Endodermal cell (in vitro differentiated cells): ENCODE measurements around the gene POU5F1. TPM values are rescaled to one million over a fixed set of nuclear protein-coding genes. Genes with fewer than 3 reads are reported as not detected.
A peak's percentile ranks its signal among the peaks of the same experiment; 100 is the strongest.

ENCODE experiments used
- DNase-seq: peaks from one replicate; pipeline ENCODE4 v3.0.0-alpha.2; 2017
- H3K27ac ChIP-seq: 2 replicates; pipeline ENCODE4 v1.5.1; 2013; ENCODE audit warnings: mild to moderate bottlenecking, low read depth, low read length, moderate library complexity
- H3K27me3 ChIP-seq: 2 replicates; pipeline ENCODE4 v1.6.1; 2013; ENCODE audit warnings: mild to moderate bottlenecking, low read length, moderate library complexity; ENCODE audit not compliant: insufficient read depth, control insufficient read depth, poor library complexity, severe bottlenecking
- H3K36me3 ChIP-seq: 2 replicates; pipeline ENCODE4 v1.7.0; 2013; ENCODE audit warnings: mild to moderate bottlenecking, low read length, moderate library complexity; ENCODE audit not compliant: control insufficient read depth, insufficient read depth
- H3K4me1 ChIP-seq: one replicate; pipeline ENCODE4 v1.7.0; 2013; ENCODE audit warnings: low read length; ENCODE audit not compliant: control insufficient read depth, insufficient read depth
- H3K4me3 ChIP-seq: 2 replicates; pipeline ENCODE4 v1.5.1; 2013; ENCODE audit warnings: mild to moderate bottlenecking, low read length, moderate library complexity
- H3K9ac ChIP-seq: 2 replicates; pipeline ENCODE4 v1.6.1; 2013; ENCODE audit warnings: mild to moderate bottlenecking, low read length, moderate library complexity; ENCODE audit not compliant: poor library complexity, severe bottlenecking; ENCODE audit errors: extremely low read depth
- H3K9me3 ChIP-seq: 2 replicates; pipeline ENCODE4 v1.6.1; 2013; ENCODE audit warnings: mild to moderate bottlenecking, low read length, moderate library complexity; ENCODE audit not compliant: control insufficient read depth
- H3K27ac Mint-ChIP-seq: 2 replicates; pipeline ENCODE4 v1.8.0; 2020; ENCODE audit warnings: mixed read lengths
- H3K27me3 Mint-ChIP-seq: 2 replicates; pipeline ENCODE4 v1.8.0; 2021; ENCODE audit warnings: mild to moderate bottlenecking, mixed read lengths; ENCODE audit not compliant: insufficient read depth
- H3K36me3 Mint-ChIP-seq: 2 replicates; pipeline ENCODE4 v1.8.0; 2020; ENCODE audit warnings: low read depth, mixed read lengths
- H3K4me1 Mint-ChIP-seq: 2 replicates; pipeline ENCODE4 v1.8.0; 2020; ENCODE audit warnings: mixed read lengths
- H3K4me3 Mint-ChIP-seq: 2 replicates; pipeline ENCODE4 v1.8.0; 2020; ENCODE audit warnings: mild to moderate bottlenecking, moderate library complexity, mixed read lengths
- H3K9me3 Mint-ChIP-seq: 2 replicates; pipeline ENCODE4 v1.8.0; 2020; ENCODE audit warnings: mild to moderate bottlenecking, mixed read lengths
- CTCF ChIP-seq: fragments of 200-600 bp; sonication (generic); conservative IDR thresholded peaks from 2 replicates; pipeline ENCODE4 v1.5.0; 2021; ENCODE audit warnings: antibody characterized with exemption, mild to moderate bottlenecking
- WGBS, 2 experiments: methylation state at CpG; one replicate each; pipeline versions ENCODE4 v1.1.5 to v1.1.7; 2013; ENCODE audit warnings: missing lambda C conversion rate in 2 of 2, mixed read lengths in 1 of 2; ENCODE audit not compliant: insufficient coverage in 1 of 2, insufficient read length in 1 of 2; 5-methylcytosine and 5-hydroxymethylcytosine counted together
- total RNA-seq, 2 donors: library from RNA; stranded (reverse); fragmentation: NEBNext Ultra II Directional in 1 of 2; extraction: Animal tissue kit (Norgen Biotek cat#: 25700) in 1 of 2; gene quantifications; 2 replicates in 1 of 2; 3 replicates in 1 of 2; pipeline ENCODE4 v1.2.1, GENCODE V29; 2021

Gene POU5F1
- total RNA-seq, 2 donors from 2014 or later: 106 to 687 TPM

- H3K4me1 Mint-ChIP-seq: peaks cover 41% of the 10 kb centered on the region
- no peak overlapping the region for H3K9ac ChIP-seq
- no peak for TF ChIP-seq CTCF
- peak overlapping the region; percentile 67 for H3K4me3 Mint-ChIP-seq
- H3K4me3 ChIP-seq: no peak overlapping the region
- no peaks in the 10 kb centered on the region for H3K9me3 ChIP-seq
- H3K4me1 ChIP-seq: peaks cover 19% of the 10 kb centered on the region
- peak overlapping the region; percentile 38 for H3K27ac ChIP-seq
- no peaks in the 10 kb centered on the region for H3K36me3 ChIP-seq
- H3K27me3 ChIP-seq: no peaks in the 10 kb centered on the region
- no peaks in the 10 kb centered on the region for H3K9me3 Mint-ChIP-seq
- no peaks in the 10 kb centered on the region for H3K36me3 Mint-ChIP-seq
- peaks cover 5% of the 10 kb centered on the region for H3K27me3 Mint-ChIP-seq
- DNase-seq: no peak
- H3K27ac Mint-ChIP-seq: peak overlapping the region; percentile 83
- WGBS, 2 experiments: 55 to 60% methylated on average over 1 to 3 of the region's 3 CpGs
Measured at GRCh38 chr6:31173406-31173805, 2.9 kb upstream of the POU5F1 start.

- peak overlapping the region; percentile 67 for H3K4me3 Mint-ChIP-seq
- Histone ChIP-seq H3K9me3 (no peaks in the 10 kb centered on the region), H3K36me3 (no peaks in the 10 kb centered on the region), H3K9ac (no peak overlapping the region), H3K27ac (peak overlapping the region; percentile 38), H3K4me1 (peaks cover 19% of the 10 kb centered on the region), H3K27me3 (no peaks in the 10 kb centered on the region), H3K4me3 (no peak overlapping the region)
- H3K4me1 Mint-ChIP-seq: peaks cover 41% of the 10 kb centered on the region
- H3K27me3 Mint-ChIP-seq: peaks cover 5% of the 10 kb centered on the region
- TF ChIP-seq CTCF: no peak
- H3K9me3 Mint-ChIP-seq: no peaks in the 10 kb centered on the region
- no peaks in the 10 kb centered on the region for H3K36me3 Mint-ChIP-seq
- peak overlapping the region; percentile 83 for H3K27ac Mint-ChIP-seq
- DNase-seq: peak; percentile 97
- WGBS, 2 experiments: 45 to 80% methylated on average over 1 to 5 of the region's 5 CpGs
Measured at GRCh38 chr6:31172973-31173384, 2.5 kb upstream of the POU5F1 start.

- peak overlapping the region; percentile 83 for H3K27ac Mint-ChIP-seq
Measured at GRCh38 chr6:31171931-31172905, 1.7 kb upstream of the POU5F1 start.

More at GRCh38 chr6:31171931-31172905, 1.7 kb upstream of the POU5F1 start:
- Histone ChIP-seq H3K4me3 (no peak overlapping the region), H3K9me3 (no peaks in the 10 kb centered on the region), H3K27me3 (no peaks in the 10 kb centered on the region), H3K4me1 (peaks cover 19% of the 10 kb centered on the region), H3K9ac (no peak overlapping the region), H3K27ac (peak overlapping the region; percentile 64), H3K36me3 (no peaks in the 10 kb centered on the region)
- Mint-ChIP-seq H3K4me3 (peak overlapping the region; percentile 67), H3K9me3 (no peaks in the 10 kb centered on the region), H3K4me1 (peaks cover 44% of the 10 kb centered on the region), H3K27me3 (peaks cover 5% of the 10 kb centered on the region), H3K36me3 (peaks cover 3% of the 10 kb centered on the region)
- WGBS, 2 experiments: 11 to 28% methylated on average over 4 to 16 of the region's 16 CpGs
- DNase-seq: peak; percentile 96
- no peak for TF ChIP-seq CTCF
